ENCODE data around the gene CORO2B.

The CORO2B gene

GRCh38 chr15:68706931-68707330 is 128.1 kb downstream of the CORO2B start:
- DNase-seq = no peak

DNA sequence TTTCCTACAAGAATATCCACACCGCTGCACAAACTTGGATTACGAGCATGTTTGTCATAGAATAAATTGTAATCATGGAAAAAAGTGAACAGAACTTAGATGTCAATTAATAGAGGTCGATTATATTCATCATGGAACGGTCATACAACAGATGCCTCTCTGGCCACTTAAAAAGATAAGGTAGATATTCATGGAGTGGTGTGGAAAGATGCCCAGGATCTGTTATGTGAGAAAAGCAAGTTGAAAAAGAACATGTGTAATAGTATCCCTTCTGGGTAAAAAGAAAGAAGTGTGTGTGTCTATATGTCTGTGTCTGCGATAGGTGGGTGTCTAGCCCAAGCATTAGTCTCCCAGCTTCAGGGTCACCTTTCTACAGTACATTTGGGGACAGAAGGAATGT is 128.6 kb downstream of the CORO2B start:
- no peak for DNase-seq

GRCh38 chr15:68709876-68710275 is 131.1 kb downstream of the CORO2B start:
- no peak for DNase-seq

DNA sequence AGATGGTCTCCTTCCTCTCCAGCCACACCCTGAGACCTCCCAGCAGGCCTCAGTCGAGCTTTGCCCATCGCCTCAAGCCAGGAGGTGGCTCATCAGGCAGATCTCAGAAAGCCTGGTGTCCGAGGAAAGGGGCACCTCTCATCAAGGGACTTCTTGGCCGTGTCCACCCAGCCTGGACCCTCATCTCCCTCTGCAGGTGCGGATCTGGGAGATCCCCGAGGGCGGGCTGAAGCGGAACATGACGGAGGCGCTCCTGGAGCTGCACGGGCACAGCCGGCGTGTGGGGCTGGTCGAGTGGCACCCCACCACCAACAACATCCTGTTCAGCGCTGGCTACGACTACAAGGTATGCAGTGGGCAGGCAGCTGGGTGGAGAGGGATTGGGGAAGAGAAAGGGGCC is 131.7 kb downstream of the CORO2B start:
- no peak for DNase-seq

- no peak for DNase-seq
Measured at GRCh38 chr15:68711406-68711805, 132.6 kb downstream of the CORO2B start.

DNA sequence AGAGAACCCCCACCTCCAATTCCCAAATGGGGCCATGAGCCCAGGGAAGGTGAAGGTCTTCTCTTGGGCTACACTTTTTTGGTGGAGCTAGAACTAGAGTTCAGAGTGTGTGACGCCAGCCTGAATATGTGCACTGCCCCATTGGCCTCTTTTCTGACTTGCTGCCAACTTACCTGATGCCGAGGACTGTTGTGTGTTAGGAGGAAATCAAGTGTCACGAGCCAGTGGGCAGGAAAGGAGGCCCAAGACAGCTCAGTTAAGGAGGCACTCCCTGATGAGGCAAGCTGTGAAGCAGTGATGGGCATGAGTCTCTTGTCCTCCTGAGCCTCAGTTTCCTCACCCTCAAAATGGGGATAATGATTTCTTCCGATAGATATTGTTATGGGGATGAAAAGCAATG is 134.1 kb downstream of the CORO2B start:
- no peak for DNase-seq

DNA sequence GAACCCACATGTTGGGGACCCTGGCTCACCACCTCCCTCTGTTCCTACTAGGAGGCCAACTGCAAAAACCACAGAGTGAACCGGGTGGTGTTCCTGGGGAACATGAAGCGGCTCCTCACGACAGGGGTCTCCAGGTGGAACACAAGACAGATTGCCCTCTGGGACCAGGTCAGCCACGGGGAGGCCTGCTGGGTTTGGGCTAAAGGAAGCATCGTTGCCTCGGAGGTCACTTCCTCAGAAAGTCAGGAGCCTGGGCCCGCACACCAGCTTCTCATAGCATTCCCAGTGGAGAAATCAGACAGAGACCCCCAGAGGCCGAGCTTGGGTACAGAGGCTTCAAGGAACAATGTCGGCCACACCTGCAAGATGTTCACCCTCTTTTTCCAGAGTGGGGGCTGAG is 135.1 kb downstream of the CORO2B start:
- DNase-seq = no peak

DNA sequence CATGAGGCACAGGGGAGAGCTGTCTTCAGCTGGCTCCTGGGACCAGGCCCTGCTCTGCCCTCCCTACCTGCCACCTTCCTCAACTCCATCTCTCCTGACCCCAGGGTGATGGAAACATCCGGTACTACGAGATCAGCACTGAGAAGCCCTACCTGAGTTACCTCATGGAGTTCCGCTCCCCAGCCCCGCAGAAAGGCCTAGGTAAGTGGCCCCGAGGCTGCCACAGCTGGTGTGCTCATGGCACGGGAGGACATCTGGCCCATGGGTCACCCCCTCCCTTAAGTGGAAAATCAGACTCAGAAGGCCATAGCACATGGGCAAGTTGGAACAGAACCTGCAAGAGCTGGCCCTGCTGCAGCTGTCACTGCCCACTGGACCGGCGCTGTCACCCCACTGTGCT is 136.3 kb downstream of the CORO2B start:
- DNase-seq = no peak

GRCh38 chr15:68717951-68718350 is 139.2 kb downstream of the CORO2B start:
- no peak for DNase-seq

DNA sequence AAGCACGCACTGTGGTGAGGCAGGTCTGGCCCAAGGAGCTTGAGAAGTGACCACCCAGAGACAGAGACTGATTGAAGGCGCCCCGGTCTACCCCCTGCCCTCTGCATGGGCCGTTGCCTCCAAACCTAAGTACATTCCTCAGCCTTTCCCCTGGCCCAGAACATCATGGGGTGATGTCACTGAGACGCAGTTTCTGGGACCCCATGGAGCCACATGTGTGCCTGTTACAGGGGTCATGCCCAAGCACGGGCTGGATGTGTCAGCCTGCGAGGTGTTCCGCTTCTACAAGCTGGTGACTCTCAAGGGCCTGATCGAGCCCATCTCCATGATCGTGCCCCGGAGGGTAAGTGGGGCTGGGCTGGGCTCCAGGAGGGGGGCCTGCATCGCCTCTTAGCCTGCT is 139.7 kb downstream of the CORO2B start:
- DNase-seq = no peak

GRCh38 chr15:68719051-68719450 is 140.3 kb downstream of the CORO2B start:
- DNase-seq = no peak

DNA sequence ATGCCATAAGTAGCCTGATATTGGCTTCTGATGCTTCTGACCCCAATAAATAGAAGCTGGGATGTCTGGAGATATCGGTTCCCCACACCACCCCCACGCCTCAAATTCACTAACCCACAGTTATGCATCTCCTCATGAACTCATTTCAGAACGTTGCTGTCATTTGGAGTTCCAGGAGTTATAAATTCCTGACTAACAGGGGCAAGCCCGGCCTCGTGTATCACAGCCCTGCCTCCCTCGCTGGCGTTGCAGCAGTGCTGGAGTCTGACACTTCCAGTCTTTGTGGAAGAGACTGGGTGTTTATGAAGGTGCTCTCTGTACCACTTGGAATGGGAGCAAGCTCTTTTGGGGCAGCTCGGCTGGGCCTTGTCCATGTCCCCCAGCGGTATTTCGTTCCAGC is 140.9 kb downstream of the CORO2B start:
- DNase-seq = no peak

- no peak for DNase-seq
Measured at GRCh38 chr15:68721886-68722285, 143.1 kb downstream of the CORO2B start.

DNA sequence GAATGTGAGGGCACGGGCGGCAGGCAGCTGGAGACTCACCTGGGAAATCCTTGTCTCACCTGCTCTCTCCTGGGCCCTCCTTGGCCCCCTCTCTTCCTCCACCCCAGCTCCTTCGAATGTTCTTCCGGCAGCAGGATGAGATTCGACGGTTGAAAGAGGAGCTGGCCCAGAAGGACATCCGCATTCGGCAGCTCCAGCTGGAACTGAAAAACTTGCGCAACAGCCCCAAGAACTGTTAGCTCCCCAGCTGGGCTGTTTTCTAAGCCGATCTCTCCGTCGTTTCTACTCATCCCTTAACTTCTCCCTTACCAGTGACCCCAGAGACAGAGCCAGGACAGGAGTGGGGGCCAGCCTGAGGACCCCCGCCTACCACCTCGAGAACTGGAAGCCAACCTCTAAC is 146.9 kb downstream of the CORO2B start:
- peak; percentile 46 to 66 for DNase-seq

- DNase-seq = no peak
Measured at GRCh38 chr15:68726246-68726645, 147.5 kb downstream of the CORO2B start.

- DNase-seq = no peak
Measured at GRCh38 chr15:68729789-68730411, 151.1 kb downstream of the CORO2B start.

DNA sequence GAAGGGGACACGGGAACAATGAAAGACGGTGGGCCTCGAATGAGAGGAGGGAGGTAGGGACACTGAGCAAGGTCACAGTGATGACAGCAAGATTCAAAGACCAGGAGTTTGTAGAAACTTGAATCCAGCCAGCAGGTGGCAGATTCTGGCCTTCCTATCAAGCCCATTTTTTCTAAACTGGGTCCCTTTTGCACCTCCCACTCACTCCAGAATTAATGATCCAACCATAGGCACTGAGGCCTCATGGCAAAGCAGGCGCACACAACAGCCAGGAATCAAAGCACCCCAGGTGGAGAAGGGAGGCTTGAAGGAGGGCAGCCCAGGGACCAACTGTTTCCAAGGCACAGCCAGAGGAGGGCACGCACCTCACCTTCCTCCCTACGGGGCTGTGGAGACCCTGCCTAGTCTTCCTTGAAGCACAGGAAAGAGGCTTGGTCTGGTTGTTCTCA is 151.7 kb downstream of the CORO2B start:
- DNase-seq = peak; percentile 35 to 66

GRCh38 chr15:68730976-68731897 is 152.4 kb downstream of the CORO2B start:
- DNase-seq = no peak

- DNase-seq = no peak
Measured at GRCh38 chr15:68732451-68732850, 153.7 kb downstream of the CORO2B start.

DNA sequence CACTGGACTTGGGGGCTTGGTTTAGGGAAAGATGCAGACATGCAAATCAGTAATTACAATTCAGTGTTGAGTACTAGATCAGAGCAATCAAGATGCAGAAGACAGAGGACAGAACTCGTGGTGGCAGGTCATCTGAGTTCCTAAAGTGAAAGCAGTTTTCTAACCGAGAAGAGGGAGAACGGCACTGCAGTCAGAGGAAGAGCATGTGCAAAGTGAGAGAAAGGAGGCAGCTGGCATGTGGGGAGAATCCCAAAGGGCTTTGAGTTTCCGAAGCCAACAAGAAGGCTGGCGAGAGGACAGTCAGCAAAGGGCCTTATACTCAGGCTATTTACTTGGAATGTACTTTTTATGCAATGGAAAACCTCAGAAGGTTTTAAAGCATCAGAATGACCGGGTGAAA is 154.9 kb downstream of the CORO2B start:
- peak; percentile 26 to 66 for DNase-seq

- no peak for DNase-seq
Measured at GRCh38 chr15:68734352-68734751, 155.6 kb downstream of the CORO2B start.

DNA sequence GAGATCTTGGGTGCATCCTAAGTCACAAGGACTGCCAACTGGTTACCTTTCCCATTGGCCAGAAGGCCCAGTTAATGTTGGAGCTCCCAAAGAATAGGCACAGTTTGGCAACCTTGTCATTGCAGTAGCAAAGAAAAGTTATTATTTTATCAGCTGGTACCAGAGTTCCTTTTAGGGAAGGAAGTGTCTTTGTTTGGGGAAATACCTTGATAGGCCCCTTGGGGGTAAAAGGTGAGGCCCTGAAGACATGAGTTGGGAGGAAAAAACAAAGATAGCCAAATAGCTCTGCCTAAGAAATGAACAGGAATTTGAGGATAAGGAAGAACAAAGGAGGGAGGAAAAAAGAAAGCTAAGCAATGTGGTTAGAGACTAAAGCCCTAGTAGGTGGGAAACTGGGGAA is 156.1 kb downstream of the CORO2B start:
- DNase-seq = no peak

DNA sequence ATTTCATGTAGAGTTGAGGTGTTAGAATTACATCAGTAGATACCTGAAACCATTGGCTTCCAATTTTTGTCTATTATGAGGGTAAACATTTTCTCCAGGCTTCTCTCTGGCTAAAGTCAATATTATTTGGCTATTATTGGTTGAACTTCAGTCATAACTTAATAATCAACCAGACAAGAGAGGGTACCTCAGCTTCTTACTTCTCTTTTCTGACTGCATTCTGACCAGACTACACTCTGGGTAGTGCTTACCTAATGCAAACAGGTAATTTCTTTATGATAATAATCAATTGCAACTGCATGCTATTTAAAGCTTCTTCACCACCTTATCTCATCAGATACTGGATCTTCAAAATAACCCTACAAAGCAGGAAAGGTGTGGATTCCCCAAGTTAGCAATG is 156.8 kb downstream of the CORO2B start:
- DNase-seq = no peak

GRCh38 chr15:68739390-68740080 is 160.7 kb downstream of the CORO2B start:
- no peak for DNase-seq

All from inflammatory macrophage treated with lipopolysaccharide for 1 hour (primary cell).